ENCODE data around the gene SLC25A13.
"Not testable (repeated sequence)": the region's sequence is repeated elsewhere in the genome, so short reads cannot be mapped to it uniquely, and the experiment has no call there.

Gene SLC25A13

GRCh38 chr7:96303105-96303685, 18.7 kb downstream of the SLC25A13 start:
- H3K4me3 ChIP-seq (ENCODE audit: insufficient read depth, low read depth, low read length, poor library complexity, severe bottlenecking) = no peak overlapping the region
- no peaks in the 10 kb centered on the region for H3K27me3 ChIP-seq (replicated peaks; ENCODE audit: control insufficient read depth, insufficient read depth, low read length, poor library complexity, severe bottlenecking)
- no peak overlapping the region for H3K27ac ChIP-seq (ENCODE audit: insufficient read depth, low read length, poor library complexity, severe bottlenecking)
- H3K36me3 ChIP-seq (ENCODE audit: control insufficient read depth, insufficient read depth, low read length) = no peaks in the 10 kb centered on the region
- no peaks in the 10 kb centered on the region for H3K9me3 ChIP-seq (ENCODE audit: control insufficient read depth, low read length)
- no peaks in the 10 kb centered on the region for H3K4me1 ChIP-seq (ENCODE audit: control insufficient read depth, insufficient read depth, low read length, poor library complexity, severe bottlenecking)
- DNase-seq = no peak

GRCh38 chr7:96300986-96301385, 20.9 kb downstream of the SLC25A13 start:
- Histone ChIP-seq H3K27me3 (replicated peaks; ENCODE audit: control insufficient read depth, insufficient read depth, low read length, poor library complexity, severe bottlenecking) (no peaks in the 10 kb centered on the region), H3K4me1 (ENCODE audit: control insufficient read depth, insufficient read depth, low read length, poor library complexity, severe bottlenecking) (no peaks in the 10 kb centered on the region), H3K4me3 (ENCODE audit: insufficient read depth, low read depth, low read length, poor library complexity, severe bottlenecking) (no peak overlapping the region), H3K36me3 (ENCODE audit: control insufficient read depth, insufficient read depth, low read length) (no peaks in the 10 kb centered on the region), H3K27ac (ENCODE audit: insufficient read depth, low read length, poor library complexity, severe bottlenecking) (no peak overlapping the region), H3K9me3 (ENCODE audit: control insufficient read depth, low read length) (no peaks in the 10 kb centered on the region)
- no peak for DNase-seq

GRCh38 chr7:96300502-96300901, 21.4 kb downstream of the SLC25A13 start:
- H3K4me1 ChIP-seq (ENCODE audit: control insufficient read depth, insufficient read depth, low read length, poor library complexity, severe bottlenecking) = no peaks in the 10 kb centered on the region

GRCh38 chr7:96299496-96299895, 22.4 kb downstream of the SLC25A13 start:
- Histone ChIP-seq H3K27ac (ENCODE audit: insufficient read depth, low read length, poor library complexity, severe bottlenecking) (no peak overlapping the region), H3K27me3 (replicated peaks; ENCODE audit: control insufficient read depth, insufficient read depth, low read length, poor library complexity, severe bottlenecking) (no peaks in the 10 kb centered on the region), H3K36me3 (ENCODE audit: control insufficient read depth, insufficient read depth, low read length) (no peaks in the 10 kb centered on the region), H3K4me1 (ENCODE audit: control insufficient read depth, insufficient read depth, low read length, poor library complexity, severe bottlenecking) (no peaks in the 10 kb centered on the region), H3K4me3 (ENCODE audit: insufficient read depth, low read depth, low read length, poor library complexity, severe bottlenecking) (no peak overlapping the region), H3K9me3 (ENCODE audit: control insufficient read depth, low read length) (no peaks in the 10 kb centered on the region)
- DNase-seq = no peak

More at GRCh38 chr7:96300502-96300901, 21.4 kb downstream of the SLC25A13 start:
- DNase-seq = no peak
- Histone ChIP-seq H3K9me3 (ENCODE audit: control insufficient read depth, low read length) (no peaks in the 10 kb centered on the region), H3K27me3 (replicated peaks; ENCODE audit: control insufficient read depth, insufficient read depth, low read length, poor library complexity, severe bottlenecking) (no peaks in the 10 kb centered on the region), H3K4me3 (ENCODE audit: insufficient read depth, low read depth, low read length, poor library complexity, severe bottlenecking) (no peak overlapping the region), H3K36me3 (ENCODE audit: control insufficient read depth, insufficient read depth, low read length) (no peaks in the 10 kb centered on the region), H3K27ac (ENCODE audit: insufficient read depth, low read length, poor library complexity, severe bottlenecking) (no peak overlapping the region)

- H3K27ac ChIP-seq (ENCODE audit: insufficient read depth, low read length, poor library complexity, severe bottlenecking) = no peak overlapping the region
- no peaks in the 10 kb centered on the region for H3K9me3 ChIP-seq (ENCODE audit: control insufficient read depth, low read length)
- DNase-seq = no peak
- no peaks in the 10 kb centered on the region for H3K27me3 ChIP-seq (replicated peaks; ENCODE audit: control insufficient read depth, insufficient read depth, low read length, poor library complexity, severe bottlenecking)
- no peaks in the 10 kb centered on the region for H3K36me3 ChIP-seq (ENCODE audit: control insufficient read depth, insufficient read depth, low read length)
- no peaks in the 10 kb centered on the region for H3K4me1 ChIP-seq (ENCODE audit: control insufficient read depth, insufficient read depth, low read length, poor library complexity, severe bottlenecking)
- H3K4me3 ChIP-seq (ENCODE audit: insufficient read depth, low read depth, low read length, poor library complexity, severe bottlenecking) = no peak overlapping the region
These were observed 24.0 kb downstream of the SLC25A13 start for GRCh38 chr7:96297876-96298275.

- not testable (repeated sequence) for H3K9me3 ChIP-seq (ENCODE audit: control insufficient read depth, low read length); H3K27ac ChIP-seq (ENCODE audit: insufficient read depth, low read length, poor library complexity, severe bottlenecking); DNase-seq; H3K36me3 ChIP-seq (ENCODE audit: control insufficient read depth, insufficient read depth, low read length); H3K27me3 ChIP-seq (replicated peaks; ENCODE audit: control insufficient read depth, insufficient read depth, low read length, poor library complexity, severe bottlenecking); H3K4me1 ChIP-seq (ENCODE audit: control insufficient read depth, insufficient read depth, low read length, poor library complexity, severe bottlenecking); H3K4me3 ChIP-seq (ENCODE audit: insufficient read depth, low read depth, low read length, poor library complexity, severe bottlenecking)
These were observed 24.5 kb downstream of the SLC25A13 start for GRCh38 chr7:96297446-96297845.

GRCh38 chr7:96293911-96294310, 28.0 kb downstream of the SLC25A13 start:
- not testable (repeated sequence) for H3K4me3 ChIP-seq (ENCODE audit: insufficient read depth, low read depth, low read length, poor library complexity, severe bottlenecking); H3K9me3 ChIP-seq (ENCODE audit: control insufficient read depth, low read length); H3K4me1 ChIP-seq (ENCODE audit: control insufficient read depth, insufficient read depth, low read length, poor library complexity, severe bottlenecking); DNase-seq; H3K36me3 ChIP-seq (ENCODE audit: control insufficient read depth, insufficient read depth, low read length); H3K27ac ChIP-seq (ENCODE audit: insufficient read depth, low read length, poor library complexity, severe bottlenecking); H3K27me3 ChIP-seq (replicated peaks; ENCODE audit: control insufficient read depth, insufficient read depth, low read length, poor library complexity, severe bottlenecking)

GRCh38 chr7:96287559-96287958, 34.3 kb downstream of the SLC25A13 start:
- H3K27ac ChIP-seq (ENCODE audit: insufficient read depth, low read length, poor library complexity, severe bottlenecking) = no peak overlapping the region
- no peaks in the 10 kb centered on the region for H3K27me3 ChIP-seq (replicated peaks; ENCODE audit: control insufficient read depth, insufficient read depth, low read length, poor library complexity, severe bottlenecking)

GRCh38 chr7:96287132-96287531, 34.8 kb downstream of the SLC25A13 start:
- peaks cover 13% of the 10 kb centered on the region for H3K4me1 ChIP-seq (ENCODE audit: control insufficient read depth, insufficient read depth, low read length, poor library complexity, severe bottlenecking)
- H3K4me3 ChIP-seq (ENCODE audit: insufficient read depth, low read depth, low read length, poor library complexity, severe bottlenecking) = no peak overlapping the region
- DNase-seq = no peak
- H3K36me3 ChIP-seq (ENCODE audit: control insufficient read depth, insufficient read depth, low read length) = no peaks in the 10 kb centered on the region
- H3K27ac ChIP-seq (ENCODE audit: insufficient read depth, low read length, poor library complexity, severe bottlenecking) = no peak overlapping the region
- no peaks in the 10 kb centered on the region for H3K9me3 ChIP-seq (ENCODE audit: control insufficient read depth, low read length)
- no peaks in the 10 kb centered on the region for H3K27me3 ChIP-seq (replicated peaks; ENCODE audit: control insufficient read depth, insufficient read depth, low read length, poor library complexity, severe bottlenecking)

More at GRCh38 chr7:96287559-96287958, 34.3 kb downstream of the SLC25A13 start:
- no peaks in the 10 kb centered on the region for H3K9me3 ChIP-seq (ENCODE audit: control insufficient read depth, low read length)
- DNase-seq = no peak
- no peak overlapping the region for H3K4me3 ChIP-seq (ENCODE audit: insufficient read depth, low read depth, low read length, poor library complexity, severe bottlenecking)
- no peaks in the 10 kb centered on the region for H3K36me3 ChIP-seq (ENCODE audit: control insufficient read depth, insufficient read depth, low read length)
- H3K4me1 ChIP-seq (ENCODE audit: control insufficient read depth, insufficient read depth, low read length, poor library complexity, severe bottlenecking) = peaks cover 13% of the 10 kb centered on the region

GRCh38 chr7:96285579-96285978, 36.3 kb downstream of the SLC25A13 start:
- peak in 2 of 3 donors; percentile 9 to 21 for DNase-seq
- Histone ChIP-seq H3K27me3 (replicated peaks; ENCODE audit: control insufficient read depth, insufficient read depth, low read length, poor library complexity, severe bottlenecking) (no peaks in the 10 kb centered on the region), H3K4me3 (ENCODE audit: insufficient read depth, low read depth, low read length, poor library complexity, severe bottlenecking) (peak overlapping the region; percentile 1), H3K9me3 (ENCODE audit: control insufficient read depth, low read length) (no peaks in the 10 kb centered on the region), H3K27ac (ENCODE audit: insufficient read depth, low read length, poor library complexity, severe bottlenecking) (peak overlapping the region; percentile 18), H3K4me1 (ENCODE audit: control insufficient read depth, insufficient read depth, low read length, poor library complexity, severe bottlenecking) (peaks cover 13% of the 10 kb centered on the region), H3K36me3 (ENCODE audit: control insufficient read depth, insufficient read depth, low read length) (no peaks in the 10 kb centered on the region)
